ENCODE results near the gene CDH26.

CDH26 gene

DNA sequence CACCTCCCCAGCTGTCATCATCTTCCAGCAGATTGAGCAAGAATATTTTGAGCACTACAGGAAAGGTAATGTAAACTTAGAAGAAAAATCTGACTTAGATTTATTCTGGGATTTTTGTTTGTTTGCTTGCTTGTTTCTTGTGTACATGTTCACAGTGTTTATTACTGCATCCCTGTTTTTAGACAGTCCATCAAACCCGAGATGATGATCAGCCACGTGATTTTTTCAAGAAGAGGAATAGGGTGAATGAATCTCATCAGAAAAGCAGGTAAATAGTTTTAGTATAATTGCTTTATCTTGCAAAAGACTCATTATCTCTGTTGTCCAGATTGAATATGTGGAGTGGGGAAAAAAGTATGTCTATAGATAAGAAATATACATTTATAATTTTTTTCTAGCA lies 16.0 kb upstream of the CDH26 start:
- ChIA-PET CTCF (interaction anchor here (1.4 kb wide), 1 partner anchor 321 kb away, joined by 4 read pairs; no protein-coding TSS in a partner anchor), POLR2A (no interaction called here)
- no peak for TF ChIP-seq CTCF (IDR thresholded peaks at IDR 0.05; ENCODE audit: insufficient read depth, low read length, missing control alignments)
- no peak for DNase-seq (ENCODE audit: low read depth, low spot score)
- H3K4me3 ChIP-seq (ENCODE audit: low read depth, low read length) = no peak overlapping the region

DNA sequence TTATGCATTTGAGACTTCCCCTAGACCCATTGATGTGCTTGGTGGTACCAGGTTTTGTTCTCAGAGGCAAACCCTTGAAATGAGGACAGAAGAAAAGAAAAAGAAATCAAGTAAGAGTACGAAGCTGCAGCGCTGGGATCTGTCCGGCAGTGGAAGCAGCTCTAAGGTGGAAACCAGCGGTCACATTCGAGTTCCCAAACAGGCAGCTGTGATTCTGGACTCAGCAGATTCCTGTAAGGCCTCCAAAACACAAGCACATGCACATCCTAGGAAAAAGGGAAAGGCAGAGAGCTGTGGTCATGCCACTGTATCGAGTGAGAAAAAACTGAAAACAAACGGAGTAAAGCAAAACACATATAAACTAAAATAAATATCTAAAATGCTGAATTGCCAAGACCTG lies 13.5 kb upstream of the CDH26 start:
- no peak for TF ChIP-seq CTCF (IDR thresholded peaks at IDR 0.05; ENCODE audit: insufficient read depth, low read length, missing control alignments)
- CTCF ChIA-PET = interaction anchor here (0.6 to 5.9 kb wide), 5 partner anchors 8 to 267 kb away, joined by 3 to 52 read pairs (median 8); partner anchors contain the start of gene SYCP2
- POLR2A ChIA-PET = no interaction called here
- no peak for DNase-seq (ENCODE audit: low read depth, low spot score)
- no peak overlapping the region for H3K4me3 ChIP-seq (ENCODE audit: low read depth, low read length)

DNA sequence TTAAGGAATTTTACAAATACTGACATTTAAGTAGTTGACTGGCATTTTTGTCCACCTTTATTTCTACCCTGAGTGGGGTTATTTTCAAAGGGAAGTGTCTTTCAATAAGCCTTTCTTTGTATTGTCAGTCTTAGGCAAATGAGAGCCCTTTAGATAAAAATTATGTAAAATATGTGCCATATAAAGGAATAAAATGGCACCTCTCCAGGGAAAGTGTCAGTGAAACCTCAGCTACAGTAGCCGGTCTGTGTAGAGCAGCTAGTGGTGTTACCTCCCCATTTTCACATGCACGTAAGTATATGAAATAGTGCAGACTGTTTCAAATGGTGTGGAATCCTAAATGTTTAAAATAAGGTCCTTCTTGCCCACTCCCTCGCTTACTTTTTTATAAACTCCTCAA lies 13.0 kb upstream of the CDH26 start:
- TF ChIP-seq CTCF (IDR thresholded peaks at IDR 0.05; ENCODE audit: insufficient read depth, low read length, missing control alignments) = no peak
- CTCF ChIA-PET = interaction anchor here (0.9 to 5.9 kb wide), 6 partner anchors 8 to 318 kb away, joined by 3 to 52 read pairs (median 10); partner anchors contain the start of gene SYCP2
- H3K4me3 ChIP-seq (ENCODE audit: low read depth, low read length) = no peak overlapping the region
- POLR2A ChIA-PET = no interaction called here
- no peak for DNase-seq (ENCODE audit: low read depth, low spot score)

GRCh38 chr20:59945731-59946130 lies 12.5 kb upstream of the CDH26 start:
- POLR2A ChIA-PET = no interaction called here
- H3K4me3 ChIP-seq (ENCODE audit: low read depth, low read length) = no peak overlapping the region
- DNase-seq (ENCODE audit: low read depth, low spot score) = no peak
- TF ChIP-seq CTCF (IDR thresholded peaks at IDR 0.05; ENCODE audit: insufficient read depth, low read length, missing control alignments) = no peak
- CTCF ChIA-PET = interaction anchor here (0.9 to 5.9 kb wide), 7 partner anchors 7 to 1284 kb away, joined by 3 to 52 read pairs (median 8); partner anchors contain the start of gene SYCP2

GRCh38 chr20:59947376-59947775 lies 10.8 kb upstream of the CDH26 start:
- H3K4me3 ChIP-seq (ENCODE audit: low read depth, low read length) = no peak overlapping the region
- ChIA-PET POLR2A (no interaction called here), CTCF (interaction anchor here (1.3 to 5.9 kb wide), 7 partner anchors 9 to 264 kb away, joined by 3 to 52 read pairs (median 6); partner anchors contain the start of gene SYCP2)
- no peak for DNase-seq (ENCODE audit: low read depth, low spot score)
- no peak for TF ChIP-seq CTCF (IDR thresholded peaks at IDR 0.05; ENCODE audit: insufficient read depth, low read length, missing control alignments)

DNA sequence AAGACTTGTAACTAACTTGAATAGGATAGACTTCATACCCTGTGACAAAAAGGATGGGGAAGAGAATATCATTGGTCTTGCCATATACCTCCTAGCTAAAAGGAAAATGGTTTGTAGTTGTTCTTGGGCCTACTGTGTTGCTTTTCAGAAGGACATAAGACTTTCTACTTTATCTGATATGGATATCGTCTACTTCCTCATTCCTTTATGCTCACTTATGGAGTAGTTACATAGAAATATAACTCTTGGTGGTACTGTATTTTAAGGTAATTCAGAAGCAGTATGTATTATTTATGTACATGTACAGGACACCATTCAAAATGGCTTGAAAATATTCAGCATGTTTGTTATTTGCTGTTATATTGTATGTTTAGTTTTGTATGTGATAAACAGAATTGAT lies 10.0 kb upstream of the CDH26 start:
- CTCF ChIA-PET = interaction anchor here (0.9 to 5.9 kb wide), 9 partner anchors 8 to 1281 kb away, joined by 3 to 52 read pairs (median 6); partner anchors contain the start of genes CDH26, FAM217B, PPP1R3D and SYCP2
- DNase-seq (ENCODE audit: low read depth, low spot score) = no peak
- POLR2A ChIA-PET = no interaction called here
- H3K4me3 ChIP-seq (ENCODE audit: low read depth, low read length) = no peak overlapping the region
- no peak for TF ChIP-seq CTCF (IDR thresholded peaks at IDR 0.05; ENCODE audit: insufficient read depth, low read length, missing control alignments)

All from AG04449 (cell line).